ENCODE measurements around the gene UPB1. TPM values are rescaled to one million over a fixed set of nuclear protein-coding genes. Genes with fewer than 3 reads are reported as not detected.

UPB1 gene
- total RNA-seq, 1 experiment from 2014 or later: 0.09 TPM

GRCh38 chr22:24485608-24486007, 9.5 kb upstream of the UPB1 start:
- no peak for DNase-seq (ENCODE audit: low spot score)
- ChIA-PET POLR2A (no interaction called here), CTCF (interaction anchor here (0.6 to 1.0 kb wide), 3 partner anchors 17 to 64 kb away, joined by 3 to 4 read pairs (median 3); no protein-coding TSS in a partner anchor)
- peaks cover 5% of the 10 kb centered on the region for H3K4me1 Mint-ChIP-seq
- H3K36me3 Mint-ChIP-seq: no peaks in the 10 kb centered on the region
- 0 out of 2 replicates have a peak, but pooled peaks cover 3% of the 10 kb centered on the region for H3K27me3 Mint-ChIP-seq (ENCODE audit: low read depth)
- peaks cover 5% of the 10 kb centered on the region for H3K9me3 Mint-ChIP-seq
- no peak overlapping the region for H3K4me3 Mint-ChIP-seq
- no peak for ATAC-seq
- TF ChIP-seq FOXK1 (CRISPR knock-in tag; IDR thresholded peaks at IDR 0.05) (no peak), ETV6 (CRISPR knock-in tag; IDR thresholded peaks at IDR 0.05) (no peak), CTCF (IDR thresholded peaks at IDR 0.05) (no peak), PRRX2 (CRISPR knock-in tag; IDR thresholded peaks at IDR 0.05) (no peak), ATF3 (CRISPR knock-in tag; conservative IDR thresholded peaks at IDR 0.05) (no peak), RORB (CRISPR knock-in tag; IDR thresholded peaks at IDR 0.05) (no peak), ZNF512 (CRISPR knock-in tag; IDR thresholded peaks at IDR 0.05; ENCODE audit: borderline replicate concordance) (no peak), TP53 (CRISPR knock-in tag; IDR thresholded peaks at IDR 0.05) (no peak), ZNF532 (CRISPR knock-in tag; IDR thresholded peaks at IDR 0.05; ENCODE audit: borderline replicate concordance) (no peak), FOXJ3 (CRISPR knock-in tag; IDR thresholded peaks at IDR 0.05; ENCODE audit: borderline replicate concordance) (no peak)
- H3K27ac Mint-ChIP-seq: no peak overlapping the region

- ChIA-PET POLR2A (no interaction called here), CTCF (interaction anchor here (0.6 to 1.4 kb wide), 3 partner anchors 21 to 65 kb away, joined by 3 to 7 read pairs (median 4); no protein-coding TSS in a partner anchor)
- peaks cover 7% of the 10 kb centered on the region for H3K27me3 Mint-ChIP-seq (ENCODE audit: low read depth)
- peaks cover 2% of the 10 kb centered on the region for H3K4me1 Mint-ChIP-seq
- H3K9me3 Mint-ChIP-seq: peaks cover 5% of the 10 kb centered on the region
- TF ChIP-seq ZNF425 (CRISPR knock-in tag; conservative IDR thresholded peaks at IDR 0.05) (no peak), PRDM15 (CRISPR knock-in tag; IDR thresholded peaks at IDR 0.05) (no peak), KAT7 (CRISPR knock-in tag; IDR thresholded peaks at IDR 0.05; ENCODE audit: borderline replicate concordance) (no peak), NR3C1 (CRISPR knock-in tag; conservative IDR thresholded peaks at IDR 0.05; ENCODE audit: low read depth) (no peak), PRRX2 (CRISPR knock-in tag; IDR thresholded peaks at IDR 0.05) (no peak), CTCF (IDR thresholded peaks at IDR 0.05) (no peak), USF1 (CRISPR knock-in tag; IDR thresholded peaks at IDR 0.05) (no peak)
- ATAC-seq: no peak
- DNase-seq (ENCODE audit: low spot score): no peak
- no peak overlapping the region for H3K4me3 Mint-ChIP-seq
- no peak overlapping the region for H3K27ac Mint-ChIP-seq
- no peaks in the 10 kb centered on the region for H3K36me3 Mint-ChIP-seq
These were observed 8.6 kb upstream of the UPB1 start for GRCh38 chr22:24486501-24486921.

Data from WTC11 (cell line).